Measurements from ENCODE around the gene TESK2. TPM values are rescaled to one million over a fixed set of nuclear protein-coding genes. Genes with fewer than 3 reads are reported as not detected.

The TESK2 gene
- polyA plus RNA-seq, 1 of the 3 experiments (the other 2 are of a cell fraction): 1.3 TPM

DNA sequence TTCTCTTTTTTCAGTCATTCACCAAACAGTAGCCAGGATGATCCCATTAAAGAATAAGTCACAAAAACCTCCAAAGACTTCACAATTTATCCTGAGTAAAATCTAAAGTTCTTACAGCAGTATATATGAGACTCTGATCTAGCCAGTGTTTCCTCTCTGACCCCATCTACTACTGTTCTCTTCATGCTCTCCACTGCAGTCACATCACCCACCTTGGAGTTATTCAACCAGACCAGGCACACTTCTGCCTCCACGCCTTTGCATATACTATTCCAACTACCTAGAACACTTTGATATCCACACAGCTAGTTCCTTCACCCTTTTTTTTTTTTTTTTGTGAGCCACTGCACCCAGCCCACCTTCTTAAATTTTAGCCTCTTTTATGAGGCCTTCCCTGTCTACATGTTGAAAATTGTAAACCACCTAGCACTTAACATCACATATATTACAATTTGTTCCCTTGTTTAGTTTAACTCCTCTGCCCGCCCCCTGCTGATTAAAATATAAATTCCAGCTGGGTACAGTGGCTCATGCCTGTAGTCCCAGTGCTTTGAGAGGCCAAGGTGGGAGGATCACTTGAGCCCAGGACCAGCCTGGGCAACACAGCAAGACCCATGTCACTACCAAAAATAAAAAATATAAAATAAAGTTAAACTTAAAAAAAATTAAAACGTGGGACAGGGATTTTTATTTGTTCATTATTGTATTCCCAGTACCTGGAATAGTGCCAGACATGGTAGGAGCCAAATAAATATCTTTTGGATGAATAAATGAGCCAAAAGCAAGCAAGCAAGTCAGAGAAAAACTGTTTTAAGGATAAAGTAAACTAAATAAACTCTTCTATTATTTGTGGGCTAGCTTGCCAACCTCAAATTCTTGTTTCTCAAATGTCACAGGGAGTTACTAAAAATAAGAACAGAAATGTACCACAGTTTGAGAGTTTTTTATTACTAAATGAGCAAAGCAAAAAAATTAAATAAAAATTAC, 115.6 kb downstream of the TESK2 start:
- WGBS (ENCODE audit: low lambda C conversion rate): 44% methylated on average over 3 of the region's 3 CpGs
- CTCF ChIA-PET: interaction anchor here (1.0 to 2.2 kb wide), 2 partner anchors 16 to 71 kb away, joined by 4 to 12 read pairs; no protein-coding TSS in a partner anchor
- H3K79me2 ChIP-seq (ENCODE audit: insufficient read depth): no peaks in the 10 kb centered on the region
- no peaks in the 10 kb centered on the region for H4K20me1 ChIP-seq (ENCODE audit: insufficient read depth)
- H3K4me3 ChIP-seq (ENCODE audit: low read depth in 2 of 2, low read length in 1 of 2): no peak overlapping the region
- no peaks in the 10 kb centered on the region for H3K9me2 ChIP-seq
- no peak overlapping the region for H3K4me2 ChIP-seq
- no peaks in the 10 kb centered on the region for H3K27me3 ChIP-seq (ENCODE audit: insufficient read depth)
- no peak overlapping the region for H3K27ac ChIP-seq (ENCODE audit: low read depth in 2 of 2, low read length in 1 of 2)
- no peaks in the 10 kb centered on the region for H3K36me3 ChIP-seq (replicated peaks in 1 of 2; ENCODE audit: control insufficient read depth in 1 of 2, insufficient read depth in 2 of 2, low read length in 1 of 2)
- no peak overlapping the region for H3K9ac ChIP-seq
- no peaks in the 10 kb centered on the region for H3K4me1 ChIP-seq (ENCODE audit: control insufficient read depth in 1 of 2, insufficient read depth in 2 of 2, low read depth in 1 of 2, low read length in 1 of 2)
- DNase-seq: no peak
- H3F3A ChIP-seq (replicated peaks; ENCODE audit: insufficient read depth): no peaks in the 10 kb centered on the region
- POLR2A ChIA-PET: no interaction called here
- no peak overlapping the region for H2AFZ ChIP-seq (ENCODE audit: low read depth)
- no peaks in the 10 kb centered on the region for H3K9me3 ChIP-seq
- TF ChIP-seq, protein P1, sequence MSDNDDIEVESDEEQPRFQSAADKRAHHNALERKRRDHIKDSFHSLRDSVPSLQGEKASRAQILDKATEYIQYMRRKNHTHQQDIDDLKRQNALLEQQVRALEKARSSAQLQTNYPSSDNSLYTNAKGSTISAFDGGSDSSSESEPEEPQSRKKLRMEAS (IDR thresholded peaks at IDR 0.05; ENCODE audit: low read depth): no peak
- TF ChIP-seq MEF2A (IDR thresholded peaks at IDR 0.05; ENCODE audit: borderline replicate concordance, low read depth) (no peak), CHD2 (IDR thresholded peaks at IDR 0.05; ENCODE audit: low read length, partially characterized antibody) (no peak), TEAD4 (IDR thresholded peaks at IDR 0.05; ENCODE audit: borderline replicate concordance, insufficient read depth) (no peak), SIN3A (IDR thresholded peaks at IDR 0.05; ENCODE audit: borderline replicate concordance, low read depth, low read length) (no peak), RXRA (IDR thresholded peaks at IDR 0.05; ENCODE audit: borderline replicate concordance, low read depth) (no peak), NRF1 (IDR thresholded peaks at IDR 0.05; ENCODE audit: low read depth, low read length) (no peak), POLR2AphosphoS5 (IDR thresholded peaks at IDR 0.05; ENCODE audit: low read depth, low read length) (no peak), FOXJ3 (CRISPR knock-in tag; IDR thresholded peaks at IDR 0.05) (no peak), GATA2 (CRISPR knock-in tag; IDR thresholded peaks at IDR 0.05) (no peak), YY1 (IDR thresholded peaks at IDR 0.05; ENCODE audit: low read depth) (no peak)
- TF ChIP-seq, protein P2, sequence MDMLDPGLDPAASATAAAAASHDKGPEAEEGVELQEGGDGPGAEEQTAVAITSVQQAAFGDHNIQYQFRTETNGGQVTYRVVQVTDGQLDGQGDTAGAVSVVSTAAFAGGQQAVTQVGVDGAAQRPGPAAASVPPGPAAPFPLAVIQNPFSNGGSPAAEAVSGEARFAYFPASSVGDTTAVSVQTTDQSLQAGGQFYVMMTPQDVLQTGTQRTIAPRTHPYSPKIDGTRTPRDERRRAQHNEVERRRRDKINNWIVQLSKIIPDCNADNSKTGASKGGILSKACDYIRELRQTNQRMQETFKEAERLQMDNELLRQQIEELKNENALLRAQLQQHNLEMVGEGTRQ (IDR thresholded peaks at IDR 0.05; ENCODE audit: borderline replicate concordance, low read depth, low read length): no peak

DNA sequence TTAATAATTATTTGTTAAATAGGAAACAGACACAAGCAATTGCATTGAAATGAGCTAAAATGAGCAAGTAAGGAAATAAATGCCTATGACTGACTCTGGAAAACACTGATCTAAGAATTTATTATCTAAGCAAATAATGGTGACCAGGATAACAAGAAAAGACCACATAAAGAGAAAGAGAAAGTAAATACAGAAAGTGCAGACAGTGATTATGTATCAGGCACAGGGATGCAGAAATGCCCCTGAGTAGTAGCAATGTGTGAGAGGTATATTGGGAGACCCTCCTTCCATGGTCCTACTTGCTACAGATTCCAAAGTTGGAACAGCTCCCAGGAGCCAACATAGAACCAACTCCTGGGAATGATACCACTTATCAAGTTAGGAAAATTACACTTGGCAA, 117.4 kb downstream of the TESK2 start:
- Histone ChIP-seq H4K20me1 (ENCODE audit: insufficient read depth) (no peaks in the 10 kb centered on the region), H3K36me3 (replicated peaks in 1 of 2; ENCODE audit: control insufficient read depth in 1 of 2, insufficient read depth in 2 of 2, low read length in 1 of 2) (no peaks in the 10 kb centered on the region), H3K27ac (ENCODE audit: low read depth in 2 of 2, low read length in 1 of 2) (no peak overlapping the region), H3K9me3 (no peaks in the 10 kb centered on the region), H3K9ac (no peak overlapping the region), H3K79me2 (ENCODE audit: insufficient read depth) (no peaks in the 10 kb centered on the region), H3K9me2 (no peaks in the 10 kb centered on the region), H3F3A (replicated peaks; ENCODE audit: insufficient read depth) (no peaks in the 10 kb centered on the region), H3K4me1 (ENCODE audit: control insufficient read depth in 1 of 2, insufficient read depth in 2 of 2, low read depth in 1 of 2, low read length in 1 of 2) (no peaks in the 10 kb centered on the region), H3K4me2 (no peak overlapping the region), H2AFZ (ENCODE audit: low read depth) (no peak overlapping the region), H3K4me3 (ENCODE audit: low read depth in 2 of 2, low read length in 1 of 2) (no peak overlapping the region), H3K27me3 (ENCODE audit: insufficient read depth) (no peaks in the 10 kb centered on the region)
- DNase-seq: no peak
- CTCF ChIA-PET: interaction anchor here (0.8 to 3.1 kb wide), 4 partner anchors 13 to 119 kb away, joined by 3 to 15 read pairs (median 4); partner anchors contain the start of gene TESK2
- POLR2A ChIA-PET: no interaction called here
- TF ChIP-seq GABPA (IDR thresholded peaks at IDR 0.05; ENCODE audit: low read depth) (no peak), FOXJ3 (CRISPR knock-in tag; IDR thresholded peaks at IDR 0.05) (no peak), GATA2 (CRISPR knock-in tag; IDR thresholded peaks at IDR 0.05) (no peak), SIN3A (IDR thresholded peaks at IDR 0.05; ENCODE audit: borderline replicate concordance, low read depth, low read length) (no peak), JUND (IDR thresholded peaks at IDR 0.05) (no peak), TEAD4 (IDR thresholded peaks at IDR 0.05; ENCODE audit: borderline replicate concordance, insufficient read depth) (no peak), TCF12 (IDR thresholded peaks at IDR 0.05) (no peak), SMC3 (IDR thresholded peaks at IDR 0.05; ENCODE audit: low read depth, low read length) (no peak), RAD21 (IDR thresholded peaks at IDR 0.05; ENCODE audit: low read length) (no peak), FOSL2 (IDR thresholded peaks at IDR 0.05; ENCODE audit: borderline replicate concordance, low read depth) (no peak), CHD2 (IDR thresholded peaks at IDR 0.05; ENCODE audit: low read length, partially characterized antibody) (no peak), ELF1 (IDR thresholded peaks at IDR 0.05) (no peak), MEF2A (IDR thresholded peaks at IDR 0.05; ENCODE audit: borderline replicate concordance, low read depth) (no peak), YY1 (IDR thresholded peaks at IDR 0.05; ENCODE audit: low read depth) (no peak)
- TF ChIP-seq, protein P3, sequence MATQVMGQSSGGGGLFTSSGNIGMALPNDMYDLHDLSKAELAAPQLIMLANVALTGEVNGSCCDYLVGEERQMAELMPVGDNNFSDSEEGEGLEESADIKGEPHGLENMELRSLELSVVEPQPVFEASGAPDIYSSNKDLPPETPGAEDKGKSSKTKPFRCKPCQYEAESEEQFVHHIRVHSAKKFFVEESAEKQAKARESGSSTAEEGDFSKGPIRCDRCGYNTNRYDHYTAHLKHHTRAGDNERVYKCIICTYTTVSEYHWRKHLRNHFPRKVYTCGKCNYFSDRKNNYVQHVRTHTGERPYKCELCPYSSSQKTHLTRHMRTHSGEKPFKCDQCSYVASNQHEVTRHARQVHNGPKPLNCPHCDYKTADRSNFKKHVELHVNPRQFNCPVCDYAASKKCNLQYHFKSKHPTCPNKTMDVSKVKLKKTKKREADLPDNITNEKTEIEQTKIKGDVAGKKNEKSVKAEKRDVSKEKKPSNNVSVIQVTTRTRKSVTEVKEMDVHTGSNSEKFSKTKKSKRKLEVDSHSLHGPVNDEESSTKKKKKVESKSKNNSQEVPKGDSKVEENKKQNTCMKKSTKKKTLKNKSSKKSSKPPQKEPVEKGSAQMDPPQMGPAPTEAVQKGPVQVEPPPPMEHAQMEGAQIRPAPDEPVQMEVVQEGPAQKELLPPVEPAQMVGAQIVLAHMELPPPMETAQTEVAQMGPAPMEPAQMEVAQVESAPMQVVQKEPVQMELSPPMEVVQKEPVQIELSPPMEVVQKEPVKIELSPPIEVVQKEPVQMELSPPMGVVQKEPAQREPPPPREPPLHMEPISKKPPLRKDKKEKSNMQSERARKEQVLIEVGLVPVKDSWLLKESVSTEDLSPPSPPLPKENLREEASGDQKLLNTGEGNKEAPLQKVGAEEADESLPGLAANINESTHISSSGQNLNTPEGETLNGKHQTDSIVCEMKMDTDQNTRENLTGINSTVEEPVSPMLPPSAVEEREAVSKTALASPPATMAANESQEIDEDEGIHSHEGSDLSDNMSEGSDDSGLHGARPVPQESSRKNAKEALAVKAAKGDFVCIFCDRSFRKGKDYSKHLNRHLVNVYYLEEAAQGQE (IDR thresholded peaks at IDR 0.05; ENCODE audit: low read depth, low read length): no peak
- TF ChIP-seq, protein P1 (IDR thresholded peaks at IDR 0.05; ENCODE audit: low read depth): no peak
